GM13976 (cell line): Measurements from ENCODE around the gene TMEM51.

Experiments
- DNase-seq: peaks from one replicate; pipeline ENCODE4 v3.0.0; 2012; ENCODE audit warnings: low spot score
- CTCF ChIP-seq: IDR thresholded peaks from 2 replicates; pipeline ENCODE4 v1.5.1; 2012; ENCODE audit warnings: borderline replicate concordance, mild to moderate bottlenecking; ENCODE audit not compliant: insufficient read depth; ENCODE audit errors: extremely low read depth, missing control alignments, control extremely low read depth
- in situ Hi-C: fragments of 300-500 bp; cut with MboI; formaldehyde crosslinking; loops from one replicate; pipeline ENCODE4 v1.12.0; 2022; ENCODE audit warnings: low sequenced_read_pairs, mixed read lengths, inconsistent platforms; ENCODE audit not compliant: unreplicated experiment

Gene TMEM51

GRCh38 chr1:15207829-15208429 lies 54.4 kb downstream of the TMEM51 start:
- in situ Hi-C loops, result no loop called here
- DNase-seq, result no peak
- TF ChIP-seq CTCF, result no peak

GRCh38 chr1:15210651-15211375 lies 57.3 kb downstream of the TMEM51 start:
- no peak for TF ChIP-seq CTCF
- DNase-seq, result no peak
- in situ Hi-C loops, result no loop called here

GRCh38 chr1:15211424-15211823 lies 57.9 kb downstream of the TMEM51 start:
- in situ Hi-C loops, result no loop called here
- no peak for TF ChIP-seq CTCF
- DNase-seq, result no peak

GRCh38 chr1:15212216-15212953 lies 58.8 kb downstream of the TMEM51 start:
- TF ChIP-seq CTCF, result no peak
- in situ Hi-C loops, result no loop called here
- DNase-seq, result no peak

- no peak for TF ChIP-seq CTCF
- in situ Hi-C loops, result no loop called here
- no peak for DNase-seq
These were observed 59.4 kb downstream of the TMEM51 start for GRCh38 chr1:15212954-15213291.

GRCh38 chr1:15213341-15213821 lies 59.8 kb downstream of the TMEM51 start:
- no peak for DNase-seq
- in situ Hi-C loops, result no loop called here
- no peak for TF ChIP-seq CTCF
